HAP-1 (cell line): Measurements from ENCODE around the gene ACTL8.

Experiments used
- DNase-seq, 2 experiments: peaks; one replicate each; pipeline ENCODE4 v3.0.0-alpha.2; 2016 to 2020; ENCODE audit warnings: low spot score in 2 of 2
- H3K27me3 ChIP-seq: fragments of 250-450 bp; sonication (Bioruptor Pico); 2 replicates; pipeline ENCODE4 v1.5.1; 2020; ENCODE audit warnings: low read depth, mild to moderate bottlenecking, moderate library complexity
- H3K36me3 ChIP-seq: fragments of 250-450 bp; sonication (Bioruptor Pico); replicated peaks from 2 replicates; pipeline ENCODE4 v1.5.1; 2020; ENCODE audit warnings: mild to moderate bottlenecking
- H3K4me1 ChIP-seq: fragments of 250-450 bp; sonication (Bioruptor Pico); 2 replicates; pipeline ENCODE4 v1.5.1; 2020; ENCODE audit warnings: mild to moderate bottlenecking
- H3K4me3 ChIP-seq: fragments of 250-450 bp; sonication (Bioruptor Pico); 2 replicates; pipeline ENCODE4 v1.5.1; 2020; ENCODE audit warnings: mild to moderate bottlenecking, moderate library complexity
- H3K9me3 ChIP-seq: fragments of 250-450 bp; sonication (Bioruptor Pico); 2 replicates; pipeline ENCODE4 v1.5.1; 2020; ENCODE audit warnings: mild to moderate bottlenecking, moderate library complexity
- in situ Hi-C: fragments of 300-500 bp; cut with MboI; formaldehyde crosslinking; loops from 3 replicates; pipeline ENCODE4 v1.14.3; 2020; ENCODE audit warnings: low sequenced_read_pairs, inconsistent platforms, mixed read lengths

The ACTL8 gene

DNA sequence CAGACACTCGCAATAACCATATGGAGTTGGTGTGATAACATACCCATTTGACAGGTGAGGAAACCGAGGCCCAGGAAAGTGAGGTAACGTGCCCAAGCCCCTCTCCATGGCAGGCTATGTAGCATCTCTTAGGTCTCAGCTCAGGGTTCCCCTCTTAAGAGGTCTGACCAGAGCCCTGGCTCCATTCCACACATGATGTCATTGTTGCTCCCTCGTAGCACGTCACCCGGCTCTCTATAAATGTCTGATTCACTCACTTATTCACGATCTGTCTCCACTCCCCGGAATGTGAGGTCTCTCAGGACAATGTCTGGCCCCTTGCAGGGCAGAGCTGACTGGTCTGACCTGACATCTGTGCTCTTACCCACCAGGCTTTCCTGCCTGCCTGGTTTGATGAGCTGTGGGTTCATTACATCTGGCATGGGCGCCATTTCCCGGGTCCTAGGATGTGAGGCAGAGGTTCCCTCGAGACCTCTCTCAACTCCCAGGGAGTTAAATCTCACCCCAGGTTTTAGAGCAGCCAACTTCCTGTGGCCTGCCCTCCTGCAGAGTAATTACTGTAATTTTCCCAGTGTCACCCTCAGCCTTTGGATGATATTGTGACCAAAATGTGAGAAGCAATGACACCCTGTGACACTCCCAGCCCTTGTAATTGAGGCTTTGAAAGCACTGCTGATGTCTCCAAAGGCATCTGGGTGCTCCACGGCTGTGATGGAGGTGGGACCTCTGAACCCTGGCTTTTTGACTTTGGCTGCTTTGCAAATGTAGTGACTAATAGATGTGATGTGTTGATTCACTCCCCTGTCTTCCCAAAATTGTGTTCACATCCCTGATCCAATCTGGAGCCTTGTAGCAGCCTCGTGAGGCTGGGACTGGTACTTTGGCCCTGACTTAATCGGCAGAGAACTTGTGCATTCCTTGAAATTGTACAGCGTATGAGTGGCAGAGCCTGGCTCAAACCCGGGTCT is 10.6 kb downstream of the ACTL8 start:
- no peaks in the 10 kb centered on the region for H3K27me3 ChIP-seq
- H3K36me3 ChIP-seq = no peaks in the 10 kb centered on the region
- in situ Hi-C loops = no loop called here
- no peaks in the 10 kb centered on the region for H3K4me1 ChIP-seq
- DNase-seq = no peak
- no peak overlapping the region for H3K4me3 ChIP-seq
- no peaks in the 10 kb centered on the region for H3K9me3 ChIP-seq

DNA sequence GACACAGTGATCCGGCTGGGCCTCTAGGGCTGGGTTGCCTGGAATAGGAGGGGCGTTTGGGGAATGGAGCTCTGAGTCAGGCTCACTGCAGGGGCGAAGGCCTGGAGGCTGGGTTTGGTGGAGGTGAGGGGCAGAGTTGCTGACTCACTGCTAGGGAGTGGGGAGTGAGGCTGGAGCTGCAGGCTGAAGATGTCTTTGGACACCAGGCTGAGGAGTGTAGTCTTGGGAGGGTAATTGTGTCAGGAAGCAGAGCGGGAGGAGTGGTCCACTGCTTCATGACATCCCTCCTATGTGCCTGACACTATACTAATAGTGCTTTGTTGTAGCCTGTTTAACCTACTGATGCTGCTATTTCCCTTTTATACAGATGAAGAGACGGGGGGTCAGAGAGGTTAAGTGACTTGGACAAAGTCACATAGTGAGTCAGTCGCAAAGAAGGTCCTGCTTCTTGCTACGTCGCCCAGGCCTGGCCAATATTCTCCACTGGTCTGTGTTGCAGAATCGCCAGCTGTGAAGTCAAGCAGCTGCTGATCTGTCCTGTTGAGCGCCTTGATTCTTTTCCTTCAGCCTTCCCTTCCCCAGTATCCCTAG is 13.6 kb downstream of the ACTL8 start:
- Histone ChIP-seq H3K4me1 (no peaks in the 10 kb centered on the region), H3K9me3 (no peaks in the 10 kb centered on the region), H3K4me3 (no peak overlapping the region), H3K36me3 (no peaks in the 10 kb centered on the region), H3K27me3 (no peaks in the 10 kb centered on the region)
- DNase-seq = no peak
- in situ Hi-C loops = no loop called here

DNA sequence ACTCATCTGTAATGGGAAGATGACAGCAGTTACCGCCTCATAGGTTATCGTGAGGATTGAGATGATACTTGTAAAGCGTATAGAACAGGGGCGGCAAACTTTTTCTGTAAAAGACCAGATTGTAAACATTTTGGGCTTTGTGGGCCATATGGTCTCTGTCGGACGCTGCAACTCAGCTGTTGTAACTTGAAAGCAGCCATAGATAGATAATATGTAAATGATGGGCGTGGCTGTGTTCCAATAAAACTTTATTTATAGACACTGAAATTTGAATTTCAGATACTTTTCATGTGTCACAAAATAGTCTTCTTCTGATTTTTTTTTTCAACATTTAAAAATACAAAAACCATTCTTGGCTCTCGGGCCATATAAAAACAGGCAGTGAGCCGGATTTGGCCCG is 15.8 kb downstream of the ACTL8 start:
- no peaks in the 10 kb centered on the region for H3K4me1 ChIP-seq
- H3K9me3 ChIP-seq = no peaks in the 10 kb centered on the region
- no peak overlapping the region for H3K4me3 ChIP-seq
- no peaks in the 10 kb centered on the region for H3K36me3 ChIP-seq
- in situ Hi-C loops = no loop called here
- H3K27me3 ChIP-seq = 0 out of 2 replicates have a peak, but pooled peaks cover 2% of the 10 kb centered on the region
- no peak for DNase-seq

DNA sequence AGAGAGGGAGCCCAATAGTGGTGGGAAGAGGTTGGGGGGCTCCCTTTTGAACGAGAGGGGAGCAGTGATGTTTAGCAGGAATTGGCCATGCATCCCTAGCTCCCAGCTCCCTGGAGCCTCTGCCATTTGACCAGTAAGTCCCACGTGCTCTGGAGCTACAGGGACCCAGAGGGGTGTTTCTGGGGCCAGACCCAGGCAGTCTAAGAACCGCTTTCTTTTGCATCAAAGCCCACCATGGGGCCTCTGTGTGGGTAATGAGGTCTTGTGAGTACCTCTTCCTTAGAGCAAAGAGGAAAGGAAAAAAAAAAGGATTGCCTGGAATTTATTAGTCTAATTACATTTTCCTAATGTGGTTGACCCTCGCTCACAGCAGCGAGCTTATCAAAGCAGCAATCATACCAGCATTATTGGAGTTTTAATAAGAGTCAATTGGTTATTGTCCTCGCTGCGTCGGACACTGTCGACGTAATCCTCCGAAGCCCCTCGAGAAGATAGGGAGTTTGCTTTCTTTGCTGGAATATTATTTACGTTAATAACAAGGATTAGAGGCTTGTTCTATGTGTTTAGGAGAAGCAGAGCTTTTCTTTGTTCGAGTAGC is 17.6 kb downstream of the ACTL8 start:
- H3K27me3 ChIP-seq = 0 out of 2 replicates have a peak, but pooled peaks cover 2% of the 10 kb centered on the region
- no peaks in the 10 kb centered on the region for H3K36me3 ChIP-seq
- H3K9me3 ChIP-seq = no peaks in the 10 kb centered on the region
- H3K4me1 ChIP-seq = no peaks in the 10 kb centered on the region
- no peak for DNase-seq
- in situ Hi-C loops = no loop called here
- no peak overlapping the region for H3K4me3 ChIP-seq

DNA sequence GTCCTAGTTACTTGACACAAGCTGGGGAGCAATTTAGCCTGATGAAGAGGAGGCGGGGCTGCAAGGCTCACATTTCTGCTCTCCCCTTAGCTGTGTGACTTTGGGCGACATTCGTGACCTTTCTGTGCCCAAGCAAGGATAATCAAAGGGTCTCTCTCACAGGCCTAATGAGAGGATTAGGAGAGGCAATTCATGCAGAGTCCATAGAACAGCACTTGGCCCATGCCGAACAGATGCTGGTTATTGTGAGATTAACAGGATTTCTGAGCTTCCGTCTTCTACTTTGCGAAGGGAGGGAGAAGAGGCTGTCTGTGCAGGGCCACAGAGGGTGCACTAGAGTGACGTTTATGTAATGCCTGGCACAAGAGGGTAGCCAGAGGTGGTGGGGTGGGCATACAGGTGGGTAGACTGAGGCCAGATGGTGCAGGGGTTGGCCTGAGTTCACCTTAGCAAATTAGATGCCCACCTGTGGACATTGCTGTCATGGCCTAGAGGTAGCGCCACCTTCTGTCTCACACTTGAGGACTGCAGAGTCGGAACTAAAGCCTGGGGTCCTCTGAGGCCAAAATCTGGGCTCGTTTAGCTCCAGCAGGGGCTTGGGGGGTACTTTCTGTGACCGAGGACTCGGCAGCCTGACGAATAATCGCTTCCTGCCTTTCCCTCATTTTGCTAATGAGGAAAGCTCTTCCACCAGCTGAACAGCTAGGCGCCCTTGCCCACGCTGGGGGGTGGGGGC is 18.6 kb downstream of the ACTL8 start:
- H3K4me1 ChIP-seq = no peaks in the 10 kb centered on the region
- H3K4me3 ChIP-seq = no peak overlapping the region
- no peaks in the 10 kb centered on the region for H3K36me3 ChIP-seq
- in situ Hi-C loops = no loop called here
- H3K27me3 ChIP-seq = 0 out of 2 replicates have a peak, but pooled peaks cover 2% of the 10 kb centered on the region
- no peak for DNase-seq
- H3K9me3 ChIP-seq = no peaks in the 10 kb centered on the region

DNA sequence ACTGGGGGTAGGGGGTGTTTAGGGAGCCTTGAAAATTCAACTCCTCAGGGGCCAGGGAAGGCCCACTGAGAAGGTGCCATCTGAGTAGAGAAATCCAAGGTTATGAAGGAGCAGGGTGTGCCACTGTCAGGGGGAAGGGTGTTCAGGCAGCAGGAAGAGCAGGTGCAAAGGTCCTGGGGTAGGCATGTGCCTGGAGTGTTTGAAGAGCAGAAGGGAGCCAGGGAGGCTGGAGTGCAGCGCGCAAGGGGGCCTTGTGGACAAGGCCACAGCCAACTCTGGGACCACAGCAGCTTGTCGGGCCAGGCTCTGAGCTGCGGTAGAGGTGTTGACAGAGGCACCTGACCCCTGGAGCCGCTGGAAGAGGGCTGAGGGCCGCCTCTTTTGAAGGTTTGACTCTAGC is 19.3 kb downstream of the ACTL8 start:
- no peak for DNase-seq

DNA sequence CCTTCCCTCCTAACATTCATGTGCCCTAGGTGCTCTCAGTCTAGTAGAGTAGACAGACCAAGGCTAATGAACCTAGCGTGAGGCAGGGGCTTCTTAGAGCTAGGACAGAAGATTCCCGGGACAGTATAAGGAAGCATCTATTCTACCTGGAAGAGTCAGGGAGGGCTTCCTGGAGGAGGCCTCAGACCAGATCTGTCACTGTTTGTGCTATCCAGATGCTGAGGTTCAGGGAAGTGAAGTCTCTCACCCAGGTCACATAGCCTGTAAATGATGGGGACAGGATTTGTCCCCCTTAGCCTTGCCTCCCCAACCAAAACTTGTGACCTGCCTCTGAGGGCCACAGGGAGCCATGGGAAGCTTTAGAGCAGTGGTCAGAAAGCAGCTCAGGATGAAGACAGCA is 20.7 kb downstream of the ACTL8 start:
- in situ Hi-C loops = no loop called here
- no peak for DNase-seq

More for the DNA sequence above, 19.3 kb downstream of the ACTL8 start:
- H3K36me3 ChIP-seq = no peaks in the 10 kb centered on the region
- H3K4me1 ChIP-seq = no peaks in the 10 kb centered on the region
- no peaks in the 10 kb centered on the region for H3K9me3 ChIP-seq
- 0 out of 2 replicates have a peak, but pooled peaks cover 2% of the 10 kb centered on the region for H3K27me3 ChIP-seq
- H3K4me3 ChIP-seq = no peak overlapping the region
- in situ Hi-C loops = no loop called here

DNA sequence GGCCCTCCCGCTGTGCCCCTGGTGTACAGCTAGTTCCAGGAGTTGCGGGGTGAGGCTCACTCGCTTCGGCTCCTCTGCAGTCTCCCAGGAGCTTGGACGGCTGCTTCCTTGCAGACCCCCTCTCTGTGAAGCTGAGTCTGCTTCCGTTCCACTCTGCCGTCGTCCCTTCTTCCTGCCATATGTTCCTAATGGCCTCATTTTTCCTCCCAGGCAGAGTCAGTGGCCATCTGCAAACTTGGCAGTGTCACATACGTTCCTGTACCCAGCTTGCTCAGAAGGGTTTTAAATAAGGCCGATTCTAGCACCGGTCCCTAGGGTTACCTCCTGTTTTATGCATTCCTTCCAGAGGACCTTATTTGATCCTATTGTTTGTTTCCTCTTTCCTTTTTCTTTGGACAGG is 21.3 kb downstream of the ACTL8 start:
- Histone ChIP-seq H3K9me3 (no peaks in the 10 kb centered on the region), H3K4me1 (no peaks in the 10 kb centered on the region), H3K27me3 (0 out of 2 replicates have a peak, but pooled peaks cover 2% of the 10 kb centered on the region), H3K36me3 (no peaks in the 10 kb centered on the region), H3K4me3 (no peak overlapping the region)
- in situ Hi-C loops = no loop called here
- no peak for DNase-seq

More for the DNA sequence above, 20.7 kb downstream of the ACTL8 start:
- H3K4me3 ChIP-seq = no peak overlapping the region
- 0 out of 2 replicates have a peak, but pooled peaks cover 2% of the 10 kb centered on the region for H3K27me3 ChIP-seq
- no peaks in the 10 kb centered on the region for H3K36me3 ChIP-seq
- no peaks in the 10 kb centered on the region for H3K4me1 ChIP-seq
- H3K9me3 ChIP-seq = no peaks in the 10 kb centered on the region

DNA sequence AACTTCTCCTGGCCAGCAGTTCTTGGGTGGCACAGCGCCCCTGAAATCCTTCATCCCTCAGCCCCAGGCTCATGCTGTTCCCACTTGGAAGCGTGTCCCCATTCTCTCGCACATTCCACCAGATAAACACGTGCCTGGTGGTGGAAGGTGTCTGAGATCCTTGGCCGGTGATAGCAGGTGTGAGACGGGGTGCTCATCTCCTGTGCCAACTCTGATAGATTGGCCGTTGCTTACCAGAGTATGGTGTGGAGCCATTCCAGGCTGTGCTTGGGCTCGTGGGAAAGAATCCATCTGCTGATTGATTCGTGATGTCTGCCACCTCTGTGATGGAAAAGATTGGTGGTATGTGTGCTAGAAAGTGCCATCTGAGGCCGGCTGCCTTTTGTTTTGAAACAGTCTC is 22.2 kb downstream of the ACTL8 start:
- H3K4me1 ChIP-seq = no peaks in the 10 kb centered on the region
- H3K4me3 ChIP-seq = no peak overlapping the region
- H3K9me3 ChIP-seq = no peaks in the 10 kb centered on the region
- in situ Hi-C loops = no loop called here
- H3K36me3 ChIP-seq = no peaks in the 10 kb centered on the region
- 0 out of 2 replicates have a peak, but pooled peaks cover 2% of the 10 kb centered on the region for H3K27me3 ChIP-seq
- DNase-seq = no peak

DNA sequence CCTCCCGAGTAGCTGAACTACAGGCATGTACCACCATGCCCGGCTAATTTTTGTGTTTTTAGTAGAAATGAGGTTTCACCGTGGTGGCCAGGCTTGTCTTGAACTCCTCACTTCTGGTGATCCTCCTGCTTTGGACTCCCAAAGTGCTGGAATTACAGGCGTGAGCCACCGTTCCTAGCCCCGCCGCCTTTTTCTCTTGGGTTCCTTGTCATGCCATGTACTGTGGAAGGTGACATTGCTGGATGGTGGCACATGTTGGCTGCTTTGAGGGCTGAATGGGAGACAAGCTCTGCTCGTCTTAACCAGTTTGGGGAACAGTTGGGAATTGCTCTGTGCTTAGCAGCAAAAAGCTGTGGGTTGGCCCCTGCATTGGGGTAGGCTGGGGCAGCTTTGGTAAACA is 22.7 kb downstream of the ACTL8 start:
- Histone ChIP-seq H3K27me3 (0 out of 2 replicates have a peak, but pooled peaks cover 2% of the 10 kb centered on the region), H3K36me3 (no peaks in the 10 kb centered on the region), H3K9me3 (no peaks in the 10 kb centered on the region), H3K4me1 (no peaks in the 10 kb centered on the region), H3K4me3 (no peak overlapping the region)
- DNase-seq = no peak
- in situ Hi-C loops = no loop called here

DNA sequence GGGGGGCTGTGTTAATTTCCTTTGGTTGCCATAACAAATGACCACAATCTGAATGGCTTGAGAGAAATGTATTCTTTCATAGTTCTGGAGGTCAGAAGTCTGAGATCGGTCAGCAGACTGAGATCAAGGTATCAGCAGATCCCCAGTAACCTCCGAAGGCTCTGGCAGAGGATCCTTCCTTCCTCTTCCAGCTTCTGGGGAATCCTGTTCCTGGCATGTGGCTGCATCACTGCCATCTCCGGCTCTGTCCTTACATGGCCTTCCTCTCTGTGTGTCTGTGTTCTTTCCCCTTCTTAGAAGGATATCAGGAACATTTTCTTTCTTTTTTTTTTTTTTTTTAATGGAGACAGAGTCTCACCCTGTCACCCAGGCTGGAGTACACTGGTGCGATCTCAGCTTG is 25.8 kb downstream of the ACTL8 start:
- Histone ChIP-seq H3K4me3 (no peak overlapping the region), H3K27me3 (no peaks in the 10 kb centered on the region), H3K9me3 (no peaks in the 10 kb centered on the region), H3K4me1 (no peaks in the 10 kb centered on the region), H3K36me3 (no peaks in the 10 kb centered on the region)
- in situ Hi-C loops = no loop called here
- DNase-seq = no peak

DNA sequence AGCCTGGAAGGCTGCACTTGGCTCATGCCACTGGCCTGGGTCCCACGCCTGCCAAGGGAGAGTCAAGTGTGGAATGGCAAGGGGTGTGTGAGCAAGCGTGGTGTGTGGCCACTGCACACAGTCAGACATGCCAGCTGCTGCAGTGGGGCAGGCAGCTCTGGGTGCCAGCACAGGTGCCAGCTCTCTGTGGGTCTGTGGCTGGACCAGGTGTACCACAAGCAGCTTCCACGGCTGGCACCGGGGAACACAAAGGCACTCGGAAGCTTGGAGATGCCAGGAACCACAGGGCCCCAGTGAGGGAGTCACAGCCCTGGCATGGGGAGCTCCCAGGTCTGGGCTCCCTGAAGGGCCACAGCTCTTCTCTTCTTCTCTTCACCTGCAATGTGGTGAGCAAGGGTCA is 34.8 kb downstream of the ACTL8 start:
- Histone ChIP-seq H3K4me1 (no peaks in the 10 kb centered on the region), H3K36me3 (no peaks in the 10 kb centered on the region), H3K27me3 (peaks cover 5% of the 10 kb centered on the region; the same call in 1 of the 2 replicates), H3K9me3 (no peaks in the 10 kb centered on the region), H3K4me3 (no peak overlapping the region)
- in situ Hi-C loops = no loop called here
- DNase-seq = no peak

DNA sequence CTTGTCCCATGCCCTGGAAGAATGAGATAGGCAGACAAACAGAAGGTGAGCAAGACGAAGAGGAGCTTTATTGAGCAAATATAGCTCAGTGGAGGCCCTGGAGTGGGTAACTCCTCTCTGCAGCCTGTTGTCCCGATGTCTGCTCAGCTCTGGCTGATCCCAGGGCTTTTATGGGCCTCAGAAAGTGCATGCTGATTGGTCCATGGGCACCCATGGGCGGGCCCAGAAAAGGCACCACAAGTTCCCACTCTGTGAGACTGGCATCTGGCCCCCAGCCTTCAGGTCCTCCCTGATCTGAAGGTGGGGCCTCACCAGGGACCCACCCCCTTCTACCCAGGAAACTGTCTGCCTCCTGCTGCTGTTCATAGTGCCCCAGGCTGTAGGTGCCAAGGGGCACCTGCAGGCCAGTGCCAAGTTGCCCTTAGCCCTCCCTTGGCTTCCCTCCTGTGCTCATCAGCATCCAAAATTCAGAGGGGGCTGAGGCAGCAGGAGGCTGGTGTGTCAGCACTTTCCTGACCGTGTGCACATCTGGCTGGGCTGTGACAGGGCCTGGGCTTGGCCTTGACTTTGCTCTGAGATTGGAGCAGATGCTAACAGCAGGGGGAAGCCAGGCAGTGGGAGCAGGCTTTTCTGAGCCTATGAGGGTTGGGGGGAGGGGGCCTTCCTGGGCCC is 35.4 kb downstream of the ACTL8 start:
- no peaks in the 10 kb centered on the region for H3K4me1 ChIP-seq
- in situ Hi-C loops = no loop called here
- no peak for DNase-seq
- no peaks in the 10 kb centered on the region for H3K36me3 ChIP-seq
- H3K27me3 ChIP-seq = peaks cover 5% of the 10 kb centered on the region; the same call in 1 of the 2 replicates
- no peak overlapping the region for H3K4me3 ChIP-seq
- H3K9me3 ChIP-seq = no peaks in the 10 kb centered on the region
